GM18867 (cell line): Measurements from ENCODE around the gene PRR7.
A peak's percentile ranks its signal among the peaks of the same experiment; 100 is the strongest.

Source experiments
- ATAC-seq: cut with Tn5 transposase; IDR thresholded peaks from one replicate; pipeline ENCODE4 v1.9.1; 2021; ENCODE audit warnings: mild to moderate bottlenecking, moderate library complexity; ENCODE audit not compliant: unreplicated experiment

The PRR7 gene

DNA sequence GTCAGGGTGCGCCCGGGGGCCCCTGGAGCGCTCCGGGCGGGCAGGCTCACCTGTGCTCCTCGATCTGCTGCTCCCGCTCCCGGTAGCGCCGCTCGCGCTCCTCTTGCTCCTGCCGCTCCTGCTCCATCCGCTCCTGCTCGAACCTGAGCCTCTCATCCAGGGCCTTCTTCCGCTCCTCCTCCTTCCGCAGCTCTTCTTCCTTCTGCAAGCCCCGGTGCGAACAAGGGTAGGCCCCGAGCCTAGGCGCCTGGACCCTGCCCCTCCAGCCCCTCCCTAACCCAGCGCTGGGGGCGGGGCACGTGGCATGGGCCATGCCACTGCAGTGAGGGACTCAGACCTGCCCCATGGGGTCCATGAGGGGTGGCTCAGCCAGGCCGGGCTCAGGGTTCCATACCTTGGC is 20.2 kb downstream of the PRR7 start:
- no peak for ATAC-seq

DNA sequence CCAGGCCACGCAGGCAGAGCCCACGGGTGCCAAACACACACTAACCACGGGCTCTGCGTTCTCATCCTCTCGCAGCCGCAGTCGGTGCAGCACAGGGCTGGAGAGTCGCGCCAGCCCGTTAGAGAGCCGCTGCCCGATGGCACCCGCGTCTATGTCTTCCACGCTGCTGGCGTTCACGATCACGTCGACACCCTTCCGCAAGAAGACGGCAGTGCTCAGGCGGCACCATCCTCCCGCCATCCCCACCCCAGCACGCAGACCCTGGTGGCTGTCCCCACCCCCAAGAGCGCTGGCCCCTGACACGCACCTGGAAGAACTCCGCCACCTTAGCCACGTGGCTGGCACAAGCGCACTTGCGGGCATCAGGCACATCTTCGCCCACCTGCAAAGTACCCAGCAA is 20.8 kb downstream of the PRR7 start:
- no peak for ATAC-seq

DNA sequence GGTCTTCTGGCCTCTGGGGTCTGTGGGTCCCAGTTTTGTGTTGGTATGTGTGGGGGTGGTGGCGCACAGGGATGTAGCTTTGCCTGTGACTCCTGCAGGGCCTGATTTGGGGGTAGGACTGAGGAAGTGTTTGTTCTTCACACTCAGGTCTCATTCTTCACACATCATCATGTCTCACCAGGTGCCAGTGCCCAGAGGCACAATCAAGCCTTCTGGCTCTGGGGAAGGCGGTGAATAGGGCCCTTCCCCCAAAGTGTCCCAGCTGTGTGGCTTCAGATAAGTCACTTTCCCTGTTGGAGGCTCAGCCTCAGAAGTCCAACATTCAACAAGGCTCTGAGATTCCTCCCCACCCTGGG is 21.7 kb downstream of the PRR7 start:
- ATAC-seq = no peak

DNA sequence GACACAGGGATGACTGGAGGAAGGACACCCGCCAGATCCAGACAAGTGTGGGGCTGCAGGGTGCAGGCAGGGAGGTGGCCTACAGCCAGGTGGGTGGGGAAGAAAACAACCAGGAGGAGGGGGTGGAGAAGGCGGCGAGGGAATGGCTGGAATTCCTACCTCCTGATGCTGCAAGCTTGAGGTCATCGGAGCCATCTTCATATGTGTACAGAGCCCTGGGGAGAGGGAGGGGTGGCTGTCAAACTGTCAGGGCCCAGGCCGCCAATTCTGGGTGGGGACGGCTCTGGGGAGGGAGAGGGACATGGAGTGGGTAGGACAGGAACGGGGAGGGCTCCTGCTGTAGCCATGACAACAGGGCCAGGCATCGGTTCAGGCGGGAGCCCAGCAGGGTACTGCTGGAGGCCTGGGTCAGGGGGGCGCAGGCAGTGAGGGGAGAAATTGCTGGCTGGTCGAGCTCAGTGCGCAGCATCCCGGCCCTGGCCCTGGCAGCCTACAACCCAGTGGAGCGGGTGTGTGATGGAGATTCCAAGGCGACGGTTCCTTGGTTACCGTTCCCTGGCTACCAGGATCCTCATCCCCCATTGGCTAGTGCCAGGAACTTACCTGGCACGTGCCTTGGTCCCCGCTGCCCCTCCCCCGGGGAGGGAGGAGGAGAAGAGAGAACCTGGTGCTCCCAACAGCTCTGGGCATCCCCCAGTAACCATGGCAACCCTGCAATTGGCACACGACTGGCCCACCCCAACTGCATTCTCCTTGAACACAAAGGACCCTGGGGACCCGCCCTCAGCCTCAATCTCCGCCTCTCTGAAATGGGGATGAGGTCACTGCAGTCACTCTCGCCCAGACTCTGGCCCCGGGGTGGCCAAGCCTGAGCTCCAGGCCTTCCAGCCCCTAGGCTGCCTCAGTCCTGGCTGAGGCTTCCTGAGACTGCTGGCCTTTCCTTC is 22.3 kb downstream of the PRR7 start:
- ATAC-seq = no peak

GRCh38 chr5:177469750-177470525 is 23.3 kb downstream of the PRR7 start:
- ATAC-seq = no peak

GRCh38 chr5:177470759-177471536 is 24.3 kb downstream of the PRR7 start:
- no peak for ATAC-seq

DNA sequence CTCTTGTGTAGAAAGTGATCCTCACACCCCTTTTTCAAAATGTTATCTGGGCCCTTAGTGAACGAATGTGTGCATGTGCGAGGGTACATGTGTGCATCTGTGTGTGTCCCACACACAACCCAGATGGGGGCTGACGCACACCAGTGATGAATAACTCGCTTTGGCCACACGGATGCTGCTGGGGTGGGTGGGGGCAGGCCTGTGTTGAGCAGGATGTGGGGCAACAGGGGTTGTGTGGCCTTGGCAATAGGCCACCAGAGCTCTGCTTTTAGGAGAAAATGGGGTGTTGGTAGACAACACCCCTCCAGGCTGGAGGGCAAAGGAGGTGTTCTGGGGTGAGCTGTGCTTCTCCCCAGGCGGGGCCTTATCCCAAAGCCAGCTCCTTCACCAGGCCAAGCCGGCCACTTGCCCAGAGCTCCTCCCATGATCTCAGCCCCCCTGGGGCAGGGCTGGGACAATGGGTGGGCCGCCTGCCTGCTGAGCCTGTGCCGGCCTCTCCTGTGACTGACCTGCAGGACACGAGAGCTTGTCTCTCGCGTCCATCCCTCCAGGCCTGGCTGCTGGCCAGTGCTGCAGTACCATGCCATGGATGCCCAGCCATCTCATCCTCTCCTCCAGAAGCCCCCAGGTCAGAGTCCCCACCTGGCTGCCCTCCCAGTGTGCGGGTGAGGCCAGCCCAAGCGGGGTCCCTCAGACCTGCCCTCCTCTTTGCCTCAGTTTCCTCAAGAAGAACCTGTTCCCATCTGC is 25.2 kb downstream of the PRR7 start:
- ATAC-seq = no peak

DNA sequence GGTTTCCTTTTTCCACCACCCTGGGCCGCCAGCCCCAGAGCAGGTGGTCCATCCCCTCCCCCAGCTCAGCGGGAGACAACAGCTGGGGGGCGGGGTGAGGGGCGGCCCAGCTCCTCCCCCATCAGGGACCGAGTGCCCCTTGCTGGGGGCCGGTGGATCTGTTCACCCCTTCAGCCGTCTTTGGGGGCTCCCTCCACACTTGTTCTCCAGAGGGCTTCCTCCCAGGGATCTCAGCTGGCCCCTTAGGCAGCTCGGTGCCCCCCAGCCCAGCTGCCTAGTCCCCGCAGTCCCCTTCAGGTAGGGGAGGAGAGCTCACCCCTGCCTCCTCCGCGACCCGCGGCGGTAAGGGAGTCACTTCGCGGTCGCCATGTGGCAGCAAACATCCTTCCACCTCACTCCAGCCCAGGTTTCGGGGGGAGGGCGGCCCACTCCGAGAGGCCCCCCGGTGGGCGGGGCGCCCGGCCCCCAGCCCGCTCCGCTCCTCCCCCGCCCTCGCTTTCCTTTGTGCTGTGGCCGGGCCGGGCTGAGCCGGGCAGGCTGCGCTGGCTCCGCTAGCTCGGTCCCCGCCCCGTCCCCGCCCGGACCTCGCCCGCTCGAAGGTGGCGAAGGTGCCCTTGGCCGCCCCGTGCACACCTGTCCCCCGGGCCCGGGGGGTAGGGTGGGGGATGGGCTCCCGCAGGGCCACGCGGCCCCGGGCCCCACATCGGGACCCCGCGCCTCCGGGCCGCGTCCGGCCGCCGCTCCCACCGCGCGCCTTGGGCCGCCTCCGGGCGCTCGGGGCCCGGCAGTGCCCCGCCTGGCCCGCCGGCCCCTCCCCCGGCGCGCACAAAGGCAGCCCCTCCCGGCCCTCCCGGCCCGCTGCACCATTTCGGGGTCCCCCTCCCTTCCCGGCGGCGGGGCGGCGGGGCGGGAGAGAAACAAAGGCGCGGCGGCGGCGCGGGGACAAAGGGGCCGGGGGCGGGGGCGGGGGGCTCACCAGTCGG is 26.1 kb downstream of the PRR7 start:
- ATAC-seq = peak; percentile 47

GRCh38 chr5:177473443-177474001 is 26.9 kb downstream of the PRR7 start, which contains the start of gene DBN1:
Gene DBN1, minus strand, starts transcription at chr5:177473634. Its CDS starts 113 bp downstream, at chr5:177473521.
- peak; percentile 35 for ATAC-seq

GRCh38 chr5:177474002-177474476 is 27.4 kb downstream of the PRR7 start:
- ATAC-seq = no peak

DNA sequence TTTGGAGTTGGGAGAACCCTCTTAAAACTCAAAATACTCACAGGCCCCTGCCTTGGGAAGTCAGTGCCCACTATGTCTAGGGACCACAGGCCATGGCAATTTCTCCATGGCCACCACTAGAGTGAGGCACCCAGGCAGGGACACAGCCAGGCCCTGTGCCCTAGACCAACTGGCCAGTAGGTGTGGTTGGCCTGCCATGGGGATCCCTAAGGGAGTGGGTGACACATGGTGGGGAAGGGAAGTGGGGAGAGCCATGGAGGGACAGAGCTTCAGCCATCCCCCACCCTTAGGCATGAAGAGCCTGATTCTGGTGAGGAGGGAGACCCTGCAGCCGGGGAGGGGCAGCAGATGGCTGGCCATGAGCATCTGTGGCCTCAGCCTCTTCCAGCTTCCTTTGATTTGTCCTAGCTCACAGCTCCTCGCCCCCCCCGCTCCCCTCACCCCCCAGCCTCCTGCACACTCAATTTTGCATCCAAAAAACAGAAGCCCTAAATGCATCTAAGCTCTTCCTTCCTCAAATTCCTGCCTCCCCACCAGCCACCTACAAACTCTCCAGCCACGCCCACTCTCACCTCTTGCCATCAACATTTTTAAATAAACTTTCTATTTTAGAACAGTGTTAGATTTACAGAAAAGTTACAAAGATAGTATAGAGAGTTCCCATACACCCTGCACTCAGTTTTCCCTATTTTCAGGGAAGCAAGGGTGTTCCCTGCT is 28.4 kb downstream of the PRR7 start:
- ATAC-seq = no peak

DNA sequence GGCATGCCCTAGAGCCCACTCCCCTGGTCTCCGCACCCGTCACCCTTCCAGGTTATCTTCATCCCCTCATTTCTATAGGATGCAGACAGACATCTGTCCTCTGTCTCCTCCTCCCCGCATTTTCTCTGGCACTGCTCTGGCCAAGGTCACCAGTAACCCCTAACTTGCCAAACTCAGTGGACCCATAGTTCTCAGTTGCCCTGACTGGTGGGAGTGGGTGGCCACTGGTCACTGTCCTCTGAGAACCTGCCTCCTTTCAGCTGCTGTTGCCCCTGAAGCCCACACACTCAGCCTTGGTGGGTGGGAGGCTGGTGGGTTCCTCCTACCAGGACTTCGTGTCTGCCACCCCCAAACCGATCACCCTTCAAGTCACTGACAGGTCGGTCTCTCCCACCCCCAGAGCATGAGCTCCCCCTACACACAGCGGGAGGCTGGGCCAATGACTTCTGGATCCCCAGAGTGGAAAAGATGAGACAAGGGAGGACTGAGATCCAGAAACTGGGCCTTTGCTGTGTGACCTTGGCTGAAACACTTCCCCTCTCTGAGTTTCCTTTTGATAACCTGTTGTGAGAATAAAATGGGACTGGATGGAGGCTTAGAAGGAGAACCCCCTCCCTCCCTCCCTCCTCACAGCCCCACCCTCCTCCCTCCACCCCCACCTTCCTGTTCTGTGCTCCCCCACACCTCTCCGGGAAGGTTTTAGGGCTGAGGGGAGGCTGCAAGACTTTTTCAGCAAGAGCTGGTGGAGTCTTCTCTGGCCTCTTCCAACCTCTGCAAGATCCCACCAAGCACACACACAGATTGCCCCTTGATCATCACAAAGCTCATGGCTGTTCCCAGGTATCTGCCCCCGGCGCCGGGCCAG is 29.2 kb downstream of the PRR7 start:
- ATAC-seq = no peak

- no peak for ATAC-seq
These were observed 30.1 kb downstream of the PRR7 start for GRCh38 chr5:177476531-177477233.

DNA sequence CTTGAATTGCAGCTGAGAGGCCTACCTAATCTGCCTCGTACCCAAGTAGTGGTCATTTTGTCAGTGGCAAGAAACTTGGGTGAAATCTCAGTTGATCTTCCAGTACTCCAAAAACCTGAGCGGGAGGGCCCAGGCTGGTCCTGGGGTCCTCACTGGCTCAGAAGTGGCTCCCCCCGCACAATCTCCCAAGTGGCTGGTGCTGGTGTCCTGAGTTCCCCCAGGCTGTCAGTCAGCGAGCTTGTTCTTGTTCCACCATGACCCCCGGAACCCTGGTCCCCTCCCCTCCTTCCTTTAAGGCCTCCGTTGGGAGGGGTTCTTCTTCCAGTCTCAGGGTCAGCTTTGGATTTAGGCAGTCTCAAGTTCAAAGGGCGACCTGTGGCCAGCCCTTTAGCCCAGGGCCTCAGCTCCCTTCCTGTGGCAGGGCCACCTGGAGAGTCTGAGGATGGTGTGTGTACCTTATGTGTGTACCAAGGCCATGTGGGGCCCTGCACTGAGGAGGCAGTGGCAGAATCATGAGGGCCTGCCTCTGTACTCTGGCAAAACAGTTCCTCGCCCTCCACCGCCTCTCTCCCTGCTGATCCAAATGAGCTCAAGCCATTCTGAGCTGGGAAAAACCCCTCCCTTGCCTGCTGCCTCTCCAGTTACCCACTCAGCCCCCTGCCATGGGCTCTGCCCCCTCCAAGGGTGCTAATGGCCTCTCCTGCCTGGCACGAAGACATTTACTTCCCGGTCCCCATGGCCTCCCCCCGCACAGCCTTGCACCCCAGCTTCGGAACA is 31.3 kb downstream of the PRR7 start:
- ATAC-seq = no peak

DNA sequence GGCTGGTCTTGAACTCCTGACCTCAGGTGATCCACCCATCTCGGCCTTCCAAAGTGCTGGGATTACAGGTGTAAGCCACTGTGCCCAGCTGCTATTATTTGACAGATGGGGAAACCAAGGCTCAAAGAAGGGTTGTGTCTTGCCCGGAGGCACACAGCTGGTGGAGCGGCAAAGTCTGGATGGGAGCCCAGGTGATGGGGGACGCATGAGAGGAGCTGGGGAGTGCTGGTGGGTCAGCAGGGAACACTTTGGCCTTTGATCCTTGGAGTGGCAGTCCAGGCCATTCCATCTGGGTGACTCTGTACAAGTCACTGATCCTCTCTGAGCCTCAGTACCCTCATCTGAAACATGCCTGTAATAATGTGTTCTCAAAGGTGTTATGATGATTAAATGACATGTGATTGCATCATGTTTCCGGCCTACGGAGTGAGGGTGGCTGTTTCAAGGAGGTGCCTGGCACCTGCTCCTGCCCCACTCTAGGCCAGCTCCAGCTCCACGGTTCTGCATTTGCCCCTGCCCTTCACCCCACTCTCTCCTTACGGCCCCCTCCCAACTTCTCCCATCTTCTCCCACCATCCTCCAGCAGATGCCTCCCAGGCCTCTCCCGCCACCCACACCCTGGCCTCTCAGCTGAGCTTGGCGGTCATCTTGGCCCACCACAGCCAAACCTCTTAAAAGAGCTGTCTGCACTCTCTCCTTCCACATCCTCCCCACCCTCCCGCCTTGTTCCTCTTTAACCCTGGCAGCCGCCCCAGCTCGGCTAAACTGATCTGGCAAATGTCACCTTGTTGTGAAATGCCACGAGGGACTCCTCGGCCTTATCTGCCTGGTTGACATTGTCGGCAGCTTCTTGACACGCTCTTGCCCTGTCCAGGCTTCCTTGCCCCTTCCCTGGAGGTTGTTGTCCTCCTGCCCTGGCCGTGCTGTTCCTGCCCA is 32.4 kb downstream of the PRR7 start:
- no peak for ATAC-seq
